ENCODE results near the gene EPG5. TPM values are rescaled to one million over a fixed set of nuclear protein-coding genes. Genes with fewer than 3 reads are reported as not detected.

EPG5 gene
- total RNA-seq, 1 donor from 2014 or later: 29.0 TPM

DNA sequence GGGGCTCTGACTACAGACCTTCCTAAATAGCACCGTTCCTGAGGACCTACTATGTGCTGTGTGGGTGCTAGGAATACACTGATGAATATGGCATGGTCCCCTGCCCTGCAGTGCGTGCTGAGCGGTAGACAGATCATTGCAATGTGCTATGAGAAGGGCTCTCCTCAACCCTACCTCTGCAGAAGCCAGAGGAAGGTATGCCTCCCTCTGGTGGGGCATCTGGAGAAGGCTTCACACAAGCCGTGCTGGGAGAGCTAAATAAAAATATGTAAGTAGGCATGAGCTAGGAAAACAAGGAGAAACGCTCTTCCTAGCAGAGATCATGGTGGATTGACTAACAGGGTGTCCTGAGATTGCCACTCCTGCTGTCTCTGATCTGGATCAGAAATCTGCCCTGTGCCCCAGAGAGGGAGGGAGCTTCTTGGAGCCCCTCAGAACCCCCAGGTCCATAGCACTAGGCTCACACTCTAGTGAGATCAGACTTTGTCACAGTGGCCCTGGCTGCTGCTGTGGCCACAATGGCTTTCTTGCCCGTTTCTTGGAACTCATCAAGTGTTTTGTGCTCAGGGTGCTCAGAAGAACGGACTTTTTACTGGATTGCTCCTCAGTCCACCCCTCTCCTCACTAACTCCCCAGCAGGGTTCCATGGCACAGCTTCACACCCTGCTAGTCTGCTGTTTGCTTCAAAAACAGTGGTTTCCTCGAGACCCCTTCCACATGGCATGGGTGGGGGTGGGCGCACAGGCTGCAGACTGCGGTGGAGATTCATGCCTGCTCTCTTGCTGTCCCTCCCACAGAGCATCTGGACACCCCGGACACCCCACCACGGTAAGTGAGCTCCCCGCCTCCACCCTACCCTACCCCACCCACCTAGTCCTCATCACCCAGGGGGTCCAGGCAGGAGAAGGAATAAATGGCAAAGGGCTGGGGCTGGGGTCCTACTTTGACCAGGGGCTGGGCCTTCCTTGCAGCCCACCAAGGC is 127.4 kb downstream of the EPG5 start:
- DNase-seq (ENCODE audit: low read depth) (peak; percentile 52), FAIRE-seq (peak; percentile 29)
- Histone ChIP-seq H3K9ac (ENCODE audit: low read length) (no peak overlapping the region), H3K27me3 (ENCODE audit: insufficient read depth, low read length) (peaks cover 3% of the 10 kb centered on the region), H3K27ac (ENCODE audit: low read depth, low read length) (no peak overlapping the region), H3K4me3 (ENCODE audit: insufficient read depth, low read depth, low read length) (no peak overlapping the region), H4K20me1 (ENCODE audit: insufficient read depth, low read length) (no peaks in the 10 kb centered on the region), H3K36me3 (ENCODE audit: insufficient read depth, low read length) (no peaks in the 10 kb centered on the region), H3K4me1 (ENCODE audit: insufficient read depth, low read length) (peaks cover 25% of the 10 kb centered on the region), H2AFZ (ENCODE audit: low read depth, low read length) (peak overlapping the region; percentile 0), H3K4me2 (ENCODE audit: low read length) (peak overlapping the region; percentile 68), H3K79me2 (ENCODE audit: insufficient read depth, low read length) (no peaks in the 10 kb centered on the region), H3K9me3 (ENCODE audit: insufficient read depth, low read depth, low read length) (no peaks in the 10 kb centered on the region)
- Mint-ChIP-seq H3K9me3 (ENCODE audit: unreplicated experiment) (peaks cover 9% of the 10 kb centered on the region), H3K27ac (ENCODE audit: unreplicated experiment) (no peak overlapping the region), H3K27me3 (ENCODE audit: low read depth, unreplicated experiment) (peaks cover 33% of the 10 kb centered on the region), H3K36me3 (ENCODE audit: low read depth, unreplicated experiment) (peaks cover 3% of the 10 kb centered on the region), H3K4me3 (ENCODE audit: unreplicated experiment) (no peak overlapping the region), H3K4me1 (ENCODE audit: low read depth, unreplicated experiment) (peaks cover 2% of the 10 kb centered on the region)
- no peak for TF ChIP-seq EZH2 (IDR thresholded peaks at IDR 0.05; ENCODE audit: insufficient read depth, low read length)
- TF ChIP-seq, protein P1, sequence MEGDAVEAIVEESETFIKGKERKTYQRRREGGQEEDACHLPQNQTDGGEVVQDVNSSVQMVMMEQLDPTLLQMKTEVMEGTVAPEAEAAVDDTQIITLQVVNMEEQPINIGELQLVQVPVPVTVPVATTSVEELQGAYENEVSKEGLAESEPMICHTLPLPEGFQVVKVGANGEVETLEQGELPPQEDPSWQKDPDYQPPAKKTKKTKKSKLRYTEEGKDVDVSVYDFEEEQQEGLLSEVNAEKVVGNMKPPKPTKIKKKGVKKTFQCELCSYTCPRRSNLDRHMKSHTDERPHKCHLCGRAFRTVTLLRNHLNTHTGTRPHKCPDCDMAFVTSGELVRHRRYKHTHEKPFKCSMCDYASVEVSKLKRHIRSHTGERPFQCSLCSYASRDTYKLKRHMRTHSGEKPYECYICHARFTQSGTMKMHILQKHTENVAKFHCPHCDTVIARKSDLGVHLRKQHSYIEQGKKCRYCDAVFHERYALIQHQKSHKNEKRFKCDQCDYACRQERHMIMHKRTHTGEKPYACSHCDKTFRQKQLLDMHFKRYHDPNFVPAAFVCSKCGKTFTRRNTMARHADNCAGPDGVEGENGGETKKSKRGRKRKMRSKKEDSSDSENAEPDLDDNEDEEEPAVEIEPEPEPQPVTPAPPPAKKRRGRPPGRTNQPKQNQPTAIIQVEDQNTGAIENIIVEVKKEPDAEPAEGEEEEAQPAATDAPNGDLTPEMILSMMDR (IDR thresholded peaks at IDR 0.05; ENCODE audit: insufficient read depth, low read depth, low read length): peak; percentile 67

GRCh38 chr18:45838302-45839070 is 128.6 kb downstream of the EPG5 start:
- DNase-seq (ENCODE audit: low read depth): no peak
- H3K4me1 ChIP-seq (ENCODE audit: insufficient read depth, low read length): peaks cover 25% of the 10 kb centered on the region
- no peak for TF ChIP-seq EZH2 (IDR thresholded peaks at IDR 0.05; ENCODE audit: insufficient read depth, low read length)
- TF ChIP-seq, protein P1 (IDR thresholded peaks at IDR 0.05; ENCODE audit: insufficient read depth, low read depth, low read length): no peak
- peaks cover 39% of the 10 kb centered on the region for H3K27me3 Mint-ChIP-seq (ENCODE audit: low read depth, unreplicated experiment)
- H3K36me3 ChIP-seq (ENCODE audit: insufficient read depth, low read length): no peaks in the 10 kb centered on the region
- FAIRE-seq: no peak
- H3K27me3 ChIP-seq (ENCODE audit: insufficient read depth, low read length): peaks cover 3% of the 10 kb centered on the region
- no peak overlapping the region for H3K4me3 Mint-ChIP-seq (ENCODE audit: unreplicated experiment)
- no peak overlapping the region for H3K27ac Mint-ChIP-seq (ENCODE audit: unreplicated experiment)
- H3K9ac ChIP-seq (ENCODE audit: low read length): no peak overlapping the region
- peaks cover 9% of the 10 kb centered on the region for H3K9me3 Mint-ChIP-seq (ENCODE audit: unreplicated experiment)
- H3K9me3 ChIP-seq (ENCODE audit: insufficient read depth, low read depth, low read length): no peaks in the 10 kb centered on the region
- H3K4me3 ChIP-seq (ENCODE audit: insufficient read depth, low read depth, low read length): no peak overlapping the region
- H3K4me2 ChIP-seq (ENCODE audit: low read length): peak overlapping the region; percentile 68
- no peaks in the 10 kb centered on the region for H3K79me2 ChIP-seq (ENCODE audit: insufficient read depth, low read length)
- H4K20me1 ChIP-seq (ENCODE audit: insufficient read depth, low read length): no peaks in the 10 kb centered on the region
- H3K36me3 Mint-ChIP-seq (ENCODE audit: low read depth, unreplicated experiment): peaks cover 3% of the 10 kb centered on the region
- peaks cover 2% of the 10 kb centered on the region for H3K4me1 Mint-ChIP-seq (ENCODE audit: low read depth, unreplicated experiment)
- no peak overlapping the region for H3K27ac ChIP-seq (ENCODE audit: low read depth, low read length)
- peak overlapping the region; percentile 60 for H2AFZ ChIP-seq (ENCODE audit: low read depth, low read length)
